HepG2 (cell line): Measurements from ENCODE around the gene ITPRIP. TPM values are rescaled to one million over a fixed set of nuclear protein-coding genes. Genes with fewer than 3 reads are reported as not detected.

Experiments
- IKZF5 ChIP-seq: IDR thresholded peaks from 2 replicates; pipeline ENCODE4 v1.6.1; 2018; ENCODE audit warnings: missing genetic modification reagents, mild to moderate bottlenecking, missing compliant biosample characterization
- NBN ChIP-seq: fragments of 450-650 bp; conservative IDR thresholded peaks from 2 replicates; pipeline ENCODE4 v1.6.1; 2017
- NR2F6 ChIP-seq, 2 experiments: IDR thresholded peaks; 2 replicates each; pipeline ENCODE4 v1.6.1; 2016; ENCODE audit warnings: antibody characterized with exemption in 1 of 2, mild to moderate bottlenecking in 1 of 2
- SMARCE1 ChIP-seq: fragments of 450-650 bp; IDR thresholded peaks from 2 replicates; pipeline ENCODE4 v1.6.1; 2017; ENCODE audit warnings: borderline replicate concordance
- SNAPC4 ChIP-seq: sonication (generic); formaldehyde crosslinking; IDR thresholded peaks from 2 replicates; pipeline ENCODE4 v1.4.0; 2020; ENCODE audit warnings: mild to moderate bottlenecking, missing genetic modification reagents
- ZNF142 ChIP-seq: sonication (generic); formaldehyde crosslinking; IDR thresholded peaks from 2 replicates; pipeline ENCODE4 v1.4.0; 2020; ENCODE audit warnings: missing genetic modification reagents
- ZNF256 ChIP-seq: sonication (generic); formaldehyde crosslinking; conservative IDR thresholded peaks from 2 replicates; pipeline ENCODE4 v1.4.0; 2020; ENCODE audit warnings: missing genetic modification reagents
- ZNF430 ChIP-seq: sonication (generic); formaldehyde crosslinking; IDR thresholded peaks from 2 replicates; pipeline ENCODE4 v1.9.0; 2021; ENCODE audit warnings: mild to moderate bottlenecking, missing genetic modification reagents
- ZNF441 ChIP-seq: sonication (generic); formaldehyde crosslinking; IDR thresholded peaks from 2 replicates; pipeline ENCODE4 v1.7.0; 2021; ENCODE audit warnings: missing genetic modification reagents, borderline replicate concordance
- ZNF777 ChIP-seq: sonication (generic); formaldehyde crosslinking; IDR thresholded peaks from 2 replicates; pipeline ENCODE4 v1.4.0; 2020; ENCODE audit warnings: missing genetic modification reagents
- ZSCAN31 ChIP-seq: sonication (generic); formaldehyde crosslinking; IDR thresholded peaks from 2 replicates; pipeline ENCODE4 v1.5.0; 2020; ENCODE audit warnings: low read depth, mild to moderate bottlenecking, missing genetic modification reagents
- polyA plus RNA-seq, 8 experiments: library from polyadenylated mRNA; depleted of rRNA in 3 of 8; stranded (reverse) in 7 of 8; unstranded in 1 of 8; fragments of >200 nt; fragmentation: Illumina TruSeq in 4 of 8; extraction: Trizol in 4 of 8; gene quantifications; 2 replicates each; pipeline versions ENCODE4 v1.2.1 to v1.2.3, GENCODE V29; 2011 to 2016; ENCODE audit warnings: low read depth in 4 of 8, missing spikeins in 1 of 8, mixed read lengths in 1 of 8; ENCODE audit not compliant: insufficient read depth in 1 of 8
- total RNA-seq, 5 experiments: library from RNA; depleted of rRNA; stranded (reverse); fragments of >200 nt; fragmentation: Illumina TruSeq; extraction: Trizol; gene quantifications; 2 replicates each; pipeline ENCODE4 v1.2.3, GENCODE V29; 2016; ENCODE audit warnings: low read depth in 1 of 5
- TF ChIP-seq, protein P1 (sequence below): IDR thresholded peaks from 2 replicates; pipeline ENCODE4 v1.6.1; 2018; ENCODE audit warnings: missing genetic modification reagents
- TF ChIP-seq, protein P2 (sequence below): sonication (generic); formaldehyde crosslinking; IDR thresholded peaks from 2 replicates; pipeline ENCODE4 v1.5.0; 2020; ENCODE audit warnings: missing genetic modification reagents

ITPRIP gene
- total and polyA plus RNA-seq, 2 of the 13 experiments (the other 11 are each of a cell fraction or from before 2014, with no cell fraction given), result 1.00 to 2.8 TPM

GRCh38 chr10:104274762-104275721 lies 63.2 kb downstream of the ITPRIP start (continued):
- TF ChIP-seq SNAPC4 (CRISPR knock-in tag), result peak; percentile 66; the same call in 1 of the 2 replicates
- no peak for TF ChIP-seq ZSCAN31 (CRISPR knock-in tag)
- no peak for TF ChIP-seq NBN
- no peak for TF ChIP-seq NR2F6 (IDR thresholded peaks at IDR 0.05)
- no peak for TF ChIP-seq NR2F6 (CRISPR knock-in tag; IDR thresholded peaks at IDR 0.05)
- no peak for TF ChIP-seq ZNF430 (CRISPR knock-in tag)
- TF ChIP-seq SMARCE1, result no peak
- TF ChIP-seq ZNF441 (CRISPR knock-in tag), result no peak
- TF ChIP-seq, protein P1, sequence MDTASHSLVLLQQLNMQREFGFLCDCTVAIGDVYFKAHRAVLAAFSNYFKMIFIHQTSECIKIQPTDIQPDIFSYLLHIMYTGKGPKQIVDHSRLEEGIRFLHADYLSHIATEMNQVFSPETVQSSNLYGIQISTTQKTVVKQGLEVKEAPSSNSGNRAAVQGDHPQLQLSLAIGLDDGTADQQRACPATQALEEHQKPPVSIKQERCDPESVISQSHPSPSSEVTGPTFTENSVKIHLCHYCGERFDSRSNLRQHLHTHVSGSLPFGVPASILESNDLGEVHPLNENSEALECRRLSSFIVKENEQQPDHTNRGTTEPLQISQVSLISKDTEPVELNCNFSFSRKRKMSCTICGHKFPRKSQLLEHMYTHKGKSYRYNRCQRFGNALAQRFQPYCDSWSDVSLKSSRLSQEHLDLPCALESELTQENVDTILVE (CRISPR knock-in tag), result no peak
- TF ChIP-seq, protein P2, sequence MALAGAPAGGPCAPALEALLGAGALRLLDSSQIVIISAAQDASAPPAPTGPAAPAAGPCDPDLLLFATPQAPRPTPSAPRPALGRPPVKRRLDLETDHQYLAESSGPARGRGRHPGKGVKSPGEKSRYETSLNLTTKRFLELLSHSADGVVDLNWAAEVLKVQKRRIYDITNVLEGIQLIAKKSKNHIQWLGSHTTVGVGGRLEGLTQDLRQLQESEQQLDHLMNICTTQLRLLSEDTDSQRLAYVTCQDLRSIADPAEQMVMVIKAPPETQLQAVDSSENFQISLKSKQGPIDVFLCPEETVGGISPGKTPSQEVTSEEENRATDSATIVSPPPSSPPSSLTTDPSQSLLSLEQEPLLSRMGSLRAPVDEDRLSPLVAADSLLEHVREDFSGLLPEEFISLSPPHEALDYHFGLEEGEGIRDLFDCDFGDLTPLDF, result no peak
- TF ChIP-seq ZNF142 (CRISPR knock-in tag), result no peak
- no peak for TF ChIP-seq IKZF5 (CRISPR knock-in tag)
- no peak for TF ChIP-seq ZNF777 (CRISPR knock-in tag)
- no peak for TF ChIP-seq ZNF256 (CRISPR knock-in tag)
